ENCODE results near the gene ARPIN. TPM values are rescaled to one million over a fixed set of nuclear protein-coding genes. Genes with fewer than 3 reads are reported as not detected.

ARPIN gene
- total and polyA plus RNA-seq, 5 donors from 2014 or later, result not detected

DNA sequence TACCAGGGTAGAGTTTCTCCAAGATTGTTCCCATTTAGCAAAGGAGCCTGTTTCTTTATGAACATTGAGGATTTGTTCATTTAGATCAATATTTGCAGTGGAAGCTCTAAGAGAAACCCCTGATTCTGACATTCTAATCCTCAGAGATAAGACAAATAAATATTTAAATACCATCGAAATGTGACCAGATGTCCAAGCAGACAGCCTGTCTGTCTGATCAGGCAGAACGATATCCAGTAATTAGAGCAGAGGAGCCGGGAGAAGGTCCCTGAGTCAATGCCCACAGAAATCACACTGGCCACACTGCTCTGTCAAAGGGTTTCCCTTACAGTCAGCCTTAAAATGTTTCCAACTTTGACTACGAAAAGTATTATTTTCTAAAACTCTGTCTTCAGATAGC is 15.7 kb upstream of the ARPIN start:
- no peaks in the 10 kb centered on the region for H3K9me3 ChIP-seq (ENCODE audit: control insufficient read depth in 2 of 2, low read length in 2 of 2)
- H3K4me3 ChIP-seq (ENCODE audit: low read depth, low read length), result no peak overlapping the region
- no peak for DNase-seq
- H3K27me3 ChIP-seq (ENCODE audit: control insufficient read depth, insufficient read depth, low read length), result peaks cover 3% of the 10 kb centered on the region
- H3K27ac Mint-ChIP-seq, result no peak overlapping the region
- no peak overlapping the region for H3K27ac ChIP-seq (ENCODE audit: insufficient read depth, low read length, poor library complexity, severe bottlenecking)
- H3K27me3 Mint-ChIP-seq, result peaks cover 13% of the 10 kb centered on the region
- no peaks in the 10 kb centered on the region for H3K4me1 ChIP-seq (ENCODE audit: control insufficient read depth, insufficient read depth, low read length, poor library complexity, severe bottlenecking)
- ATAC-seq (ENCODE audit: low read depth in 2 of 2), result no peak
- H3K36me3 ChIP-seq (ENCODE audit: control insufficient read depth, insufficient read depth, low read length), result no peaks in the 10 kb centered on the region
- no peak overlapping the region for H3K4me3 Mint-ChIP-seq
- H3K36me3 Mint-ChIP-seq, result no peaks in the 10 kb centered on the region
- H3K4me1 Mint-ChIP-seq, result no peaks in the 10 kb centered on the region
- H3K9me3 Mint-ChIP-seq, result no peaks in the 10 kb centered on the region

DNA sequence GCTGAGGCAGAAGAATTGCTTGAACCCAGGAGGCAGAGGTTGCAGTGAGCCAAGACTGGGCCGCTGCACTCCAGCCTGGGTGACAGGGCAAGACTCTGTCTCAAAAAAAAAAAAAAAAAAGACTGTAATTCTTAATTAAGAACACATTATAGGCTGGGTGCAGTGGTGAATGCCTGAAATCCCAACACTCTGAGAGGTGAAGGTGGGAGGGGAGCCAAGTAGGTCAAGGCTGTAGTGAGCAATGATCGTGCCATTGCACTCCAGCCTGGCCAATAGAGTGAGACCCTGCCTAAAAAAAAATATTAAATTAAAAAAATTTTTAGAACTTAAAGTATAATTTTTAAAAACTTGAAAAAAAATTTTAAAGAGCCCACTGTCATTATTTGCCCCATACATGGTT is 13.4 kb upstream of the ARPIN start:
- H3K4me1 Mint-ChIP-seq, result no peaks in the 10 kb centered on the region
- ATAC-seq (ENCODE audit: low read depth in 2 of 2), result no peak

DNA sequence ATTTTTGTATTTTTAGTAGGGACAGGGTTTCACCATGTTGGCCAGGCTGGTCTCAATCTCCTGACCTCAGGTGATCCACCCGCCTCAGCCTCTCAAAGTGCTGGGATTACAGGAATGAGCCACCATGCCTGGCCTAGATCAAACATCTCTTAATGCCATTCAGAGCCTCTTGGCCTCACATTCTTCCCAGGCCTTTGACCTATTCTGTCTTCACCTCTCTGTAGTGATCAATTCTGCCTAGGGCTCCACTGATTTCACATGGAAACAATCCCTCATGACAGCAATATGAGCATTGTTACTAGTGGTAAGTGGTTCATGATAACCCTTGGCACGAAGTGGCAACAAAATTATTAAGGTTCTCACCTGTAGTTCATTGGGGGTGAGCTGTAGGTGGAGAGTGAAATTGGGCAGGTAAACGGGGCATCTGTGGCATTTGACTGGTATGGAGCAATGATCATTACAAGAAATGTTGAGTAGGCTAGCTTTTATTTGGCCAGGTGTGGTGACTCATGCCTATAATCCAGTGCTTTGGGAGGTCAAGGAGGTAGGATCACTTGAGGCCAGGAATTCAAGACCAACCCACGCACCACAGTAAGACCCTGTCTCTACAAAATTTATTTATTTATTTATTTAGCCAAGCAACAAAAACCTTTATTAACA is 4.8 kb upstream of the ARPIN start:
- H3K27me3 ChIP-seq (ENCODE audit: control insufficient read depth, insufficient read depth, low read length), result peaks cover 7% of the 10 kb centered on the region
- no peaks in the 10 kb centered on the region for H3K9me3 ChIP-seq (ENCODE audit: control insufficient read depth in 2 of 2, low read length in 2 of 2)
- no peak for ATAC-seq (ENCODE audit: low read depth in 2 of 2)
- no peak for DNase-seq
- H3K4me3 ChIP-seq (ENCODE audit: low read depth, low read length), result no peak overlapping the region
- peaks cover 5% of the 10 kb centered on the region for H3K4me1 ChIP-seq (ENCODE audit: control insufficient read depth, insufficient read depth, low read length, poor library complexity, severe bottlenecking)
- Mint-ChIP-seq H3K36me3 (no peaks in the 10 kb centered on the region), H3K4me3 (no peak overlapping the region), H3K4me1 (peaks cover 0 to 3% (median under 1%) of the 10 kb centered on the region in 4 donors), H3K27me3 (peaks cover 40% of the 10 kb centered on the region), H3K9me3 (peaks cover 0 to 5% (median 0%) of the 10 kb centered on the region in 7 donors), H3K27ac (no peak overlapping the region)
- H3K36me3 ChIP-seq (ENCODE audit: control insufficient read depth, insufficient read depth, low read length), result no peaks in the 10 kb centered on the region
- H3K27ac ChIP-seq (ENCODE audit: insufficient read depth, low read length, poor library complexity, severe bottlenecking), result no peak overlapping the region

More for the DNA sequence above, 13.4 kb upstream of the ARPIN start:
- Mint-ChIP-seq H3K36me3 (no peaks in the 10 kb centered on the region), H3K27me3 (peaks cover 13% of the 10 kb centered on the region), H3K4me3 (no peak overlapping the region), H3K27ac (no peak overlapping the region), H3K9me3 (no peaks in the 10 kb centered on the region)
- DNase-seq, result no peak
- no peak overlapping the region for H3K27ac ChIP-seq (ENCODE audit: insufficient read depth, low read length, poor library complexity, severe bottlenecking)
- H3K4me3 ChIP-seq (ENCODE audit: low read depth, low read length), result no peak overlapping the region
- peaks cover 3% of the 10 kb centered on the region for H3K27me3 ChIP-seq (ENCODE audit: control insufficient read depth, insufficient read depth, low read length)
- no peaks in the 10 kb centered on the region for H3K9me3 ChIP-seq (ENCODE audit: control insufficient read depth in 2 of 2, low read length in 2 of 2)
- no peaks in the 10 kb centered on the region for H3K36me3 ChIP-seq (ENCODE audit: control insufficient read depth, insufficient read depth, low read length)
- no peaks in the 10 kb centered on the region for H3K4me1 ChIP-seq (ENCODE audit: control insufficient read depth, insufficient read depth, low read length, poor library complexity, severe bottlenecking)

DNA sequence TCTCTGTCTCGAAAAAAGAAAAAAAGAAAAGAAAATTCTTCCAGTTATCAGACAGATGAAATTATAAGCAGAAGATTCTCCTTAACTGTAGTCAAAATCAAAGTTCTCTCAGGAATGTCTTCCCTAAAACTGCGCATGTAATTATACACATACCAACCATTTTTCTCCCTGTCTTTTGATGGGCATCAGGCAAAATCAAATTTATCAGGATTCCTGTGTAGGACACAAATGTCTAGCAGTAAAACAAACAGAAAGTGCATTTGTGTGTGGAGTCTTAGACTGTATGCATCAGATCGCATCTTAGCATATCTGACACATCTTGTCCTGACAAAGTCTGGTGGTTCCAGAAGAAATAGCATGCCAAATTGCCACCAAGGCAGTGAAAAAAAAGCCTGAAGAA is 3.9 kb upstream of the ARPIN start:
- Histone ChIP-seq H3K27ac (ENCODE audit: insufficient read depth, low read length, poor library complexity, severe bottlenecking) (no peak overlapping the region), H3K27me3 (ENCODE audit: control insufficient read depth, insufficient read depth, low read length) (peaks cover 7% of the 10 kb centered on the region), H3K36me3 (ENCODE audit: control insufficient read depth, insufficient read depth, low read length) (no peaks in the 10 kb centered on the region), H3K4me3 (ENCODE audit: low read depth, low read length) (no peak overlapping the region), H3K9me3 (ENCODE audit: control insufficient read depth in 2 of 2, low read length in 2 of 2) (no peaks in the 10 kb centered on the region), H3K4me1 (ENCODE audit: control insufficient read depth, insufficient read depth, low read length, poor library complexity, severe bottlenecking) (peaks cover 5% of the 10 kb centered on the region)
- H3K27ac Mint-ChIP-seq, result no peak overlapping the region
- DNase-seq (no peak), ATAC-seq (ENCODE audit: low read depth in 2 of 2) (no peak)
- no peaks in the 10 kb centered on the region for H3K36me3 Mint-ChIP-seq
- no peak overlapping the region for H3K4me3 Mint-ChIP-seq
- H3K9me3 Mint-ChIP-seq, result peaks cover 0 to 5% (median 0%) of the 10 kb centered on the region in 7 donors
- H3K27me3 Mint-ChIP-seq, result peaks cover 48% of the 10 kb centered on the region
- peaks cover 0 to 4% (median under 1%) of the 10 kb centered on the region in 4 donors for H3K4me1 Mint-ChIP-seq

DNA sequence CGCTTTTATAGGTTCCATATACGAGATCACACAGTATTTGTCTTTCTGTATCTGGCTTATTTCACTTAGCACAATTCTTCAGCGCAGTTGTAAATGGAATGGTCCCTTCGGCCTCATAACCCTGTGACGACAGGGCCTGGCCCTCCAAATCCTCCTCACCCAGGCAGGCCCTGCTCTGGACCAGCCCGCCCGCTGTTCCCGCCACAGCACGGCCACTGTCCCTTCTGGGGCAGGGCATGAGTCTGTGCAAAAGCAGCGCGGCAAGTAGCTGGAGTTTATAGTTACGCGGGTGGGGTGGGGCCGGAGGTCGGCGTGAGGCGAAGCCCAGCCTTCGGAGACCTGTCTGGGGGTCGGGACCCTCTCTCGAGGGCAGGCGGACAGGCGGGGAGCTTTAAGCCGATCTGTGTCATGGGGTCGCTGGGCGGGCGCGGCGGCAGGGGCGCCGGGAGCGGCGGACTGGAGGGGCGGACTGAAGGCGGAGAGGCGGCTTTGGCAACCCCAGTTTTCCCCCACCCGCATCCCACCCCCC is 543 bp downstream of the ARPIN start:
- H3K4me1 ChIP-seq (ENCODE audit: control insufficient read depth, insufficient read depth, low read length, poor library complexity, severe bottlenecking), result peaks cover 5% of the 10 kb centered on the region
- Mint-ChIP-seq H3K36me3 (no peaks in the 10 kb centered on the region), H3K27ac (no peak overlapping the region), H3K9me3 (peaks cover 0 to 3% (median 0%) of the 10 kb centered on the region in 7 donors), H3K4me3 (peak overlapping the region in 1 of 4 donors; percentile 3), H3K27me3 (peaks cover 56% of the 10 kb centered on the region), H3K4me1 (peaks cover 0 to 4% (median under 1%) of the 10 kb centered on the region in 4 donors)
- no peaks in the 10 kb centered on the region for H3K9me3 ChIP-seq (ENCODE audit: control insufficient read depth in 2 of 2, low read length in 2 of 2)
- H3K27ac ChIP-seq (ENCODE audit: insufficient read depth, low read length, poor library complexity, severe bottlenecking), result no peak overlapping the region
- H3K36me3 ChIP-seq (ENCODE audit: control insufficient read depth, insufficient read depth, low read length), result no peaks in the 10 kb centered on the region
- ATAC-seq (ENCODE audit: low read depth in 2 of 2), result no peak
- H3K27me3 ChIP-seq (ENCODE audit: control insufficient read depth, insufficient read depth, low read length), result peaks cover 16% of the 10 kb centered on the region
- no peak overlapping the region for H3K4me3 ChIP-seq (ENCODE audit: low read depth, low read length)
- no peak for DNase-seq

DNA sequence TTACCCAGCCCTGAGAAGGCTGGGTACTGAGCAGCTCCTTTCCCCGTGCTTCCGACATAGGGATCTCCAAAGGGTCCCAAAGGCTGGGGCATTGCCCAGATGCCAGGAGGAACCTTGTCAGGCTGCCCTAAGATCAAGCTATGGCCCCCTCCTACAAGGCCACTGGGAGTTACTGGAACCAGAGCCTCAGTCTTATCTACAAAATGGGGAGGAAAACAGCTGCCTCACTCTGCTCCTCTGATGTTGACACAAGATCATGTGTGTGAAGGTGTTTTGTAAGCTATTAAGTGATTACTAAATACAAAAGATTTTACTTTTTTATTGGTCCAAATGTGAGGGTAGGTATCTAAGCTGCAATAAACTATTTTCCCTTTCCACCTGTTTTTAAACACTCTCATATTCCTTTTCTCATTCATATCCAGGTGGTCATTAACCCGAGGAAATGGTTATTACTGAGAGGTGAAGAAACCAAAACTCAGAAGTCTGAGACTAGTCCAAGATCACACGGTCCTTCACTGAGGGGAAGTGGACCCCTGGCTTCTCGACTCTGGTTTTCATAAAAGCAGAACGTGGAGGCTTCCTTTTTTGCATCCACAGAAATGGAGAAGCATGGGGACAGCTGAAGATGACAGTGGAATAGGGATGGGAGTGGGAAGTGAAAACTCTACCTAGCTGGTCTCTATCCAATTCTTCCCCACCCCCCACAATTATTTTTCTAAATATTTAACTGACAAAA is 1.7 kb downstream of the ARPIN start:
- peaks cover 14% of the 10 kb centered on the region for H3K27me3 ChIP-seq (ENCODE audit: control insufficient read depth, insufficient read depth, low read length)
- peaks cover 0 to 3% (median 0%) of the 10 kb centered on the region in 7 donors for H3K9me3 Mint-ChIP-seq
- H3K9me3 ChIP-seq (ENCODE audit: control insufficient read depth in 2 of 2, low read length in 2 of 2), result no peaks in the 10 kb centered on the region
- no peak overlapping the region for H3K4me3 ChIP-seq (ENCODE audit: low read depth, low read length)
- no peaks in the 10 kb centered on the region for H3K36me3 Mint-ChIP-seq
- H3K36me3 ChIP-seq (ENCODE audit: control insufficient read depth, insufficient read depth, low read length), result no peaks in the 10 kb centered on the region
- peaks cover 0 to 4% (median 0%) of the 10 kb centered on the region in 4 donors for H3K4me1 Mint-ChIP-seq
- peaks cover 54% of the 10 kb centered on the region for H3K27me3 Mint-ChIP-seq
- no peak for ATAC-seq (ENCODE audit: low read depth in 2 of 2)
- peaks cover 5% of the 10 kb centered on the region for H3K4me1 ChIP-seq (ENCODE audit: control insufficient read depth, insufficient read depth, low read length, poor library complexity, severe bottlenecking)
- no peak overlapping the region for H3K4me3 Mint-ChIP-seq
- no peak overlapping the region for H3K27ac ChIP-seq (ENCODE audit: insufficient read depth, low read length, poor library complexity, severe bottlenecking)
- no peak for DNase-seq
- no peak overlapping the region for H3K27ac Mint-ChIP-seq

DNA sequence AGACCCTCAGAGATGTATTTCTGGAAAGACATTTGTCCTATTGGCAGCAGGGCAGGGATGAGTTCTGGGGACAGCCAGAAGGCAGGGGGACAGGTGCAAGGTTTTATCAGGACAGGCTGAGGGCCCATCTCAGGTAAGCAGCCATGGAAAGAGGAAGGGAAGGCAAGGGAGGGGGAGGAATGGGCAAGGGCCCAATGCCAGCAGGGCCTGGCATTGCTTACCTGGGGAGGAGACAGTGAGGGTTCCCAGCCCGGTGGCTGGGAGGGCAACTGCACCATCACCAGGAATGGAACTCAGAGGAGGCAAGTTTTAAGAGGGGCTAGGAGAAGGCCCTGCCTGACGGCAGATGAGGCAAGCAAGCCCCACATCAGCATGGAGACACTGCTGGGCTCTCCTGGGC is 3.1 kb downstream of the ARPIN start:
- H3K27me3 ChIP-seq (ENCODE audit: control insufficient read depth, insufficient read depth, low read length), result peaks cover 14% of the 10 kb centered on the region
- no peaks in the 10 kb centered on the region for H3K36me3 ChIP-seq (ENCODE audit: control insufficient read depth, insufficient read depth, low read length)
- no peak for ATAC-seq (ENCODE audit: low read depth in 2 of 2)
- H3K9me3 ChIP-seq (ENCODE audit: control insufficient read depth in 2 of 2, low read length in 2 of 2), result no peaks in the 10 kb centered on the region
- peak overlapping the region in 1 of 4 donors; percentile 58 for H3K4me3 Mint-ChIP-seq
- peaks cover 0 to 4% (median 0%) of the 10 kb centered on the region in 4 donors for H3K4me1 Mint-ChIP-seq
- DNase-seq, result no peak
- no peak overlapping the region for H3K4me3 ChIP-seq (ENCODE audit: low read depth, low read length)
- peaks cover 5% of the 10 kb centered on the region for H3K4me1 ChIP-seq (ENCODE audit: control insufficient read depth, insufficient read depth, low read length, poor library complexity, severe bottlenecking)
- H3K27ac Mint-ChIP-seq, result no peak overlapping the region
- H3K27ac ChIP-seq (ENCODE audit: insufficient read depth, low read length, poor library complexity, severe bottlenecking), result no peak overlapping the region
- H3K9me3 Mint-ChIP-seq, result peaks cover 0 to 3% (median 0%) of the 10 kb centered on the region in 7 donors
- peaks cover 55% of the 10 kb centered on the region for H3K27me3 Mint-ChIP-seq
- H3K36me3 Mint-ChIP-seq, result no peaks in the 10 kb centered on the region
